ENCODE data around the gene INSYN2A.

DNA sequence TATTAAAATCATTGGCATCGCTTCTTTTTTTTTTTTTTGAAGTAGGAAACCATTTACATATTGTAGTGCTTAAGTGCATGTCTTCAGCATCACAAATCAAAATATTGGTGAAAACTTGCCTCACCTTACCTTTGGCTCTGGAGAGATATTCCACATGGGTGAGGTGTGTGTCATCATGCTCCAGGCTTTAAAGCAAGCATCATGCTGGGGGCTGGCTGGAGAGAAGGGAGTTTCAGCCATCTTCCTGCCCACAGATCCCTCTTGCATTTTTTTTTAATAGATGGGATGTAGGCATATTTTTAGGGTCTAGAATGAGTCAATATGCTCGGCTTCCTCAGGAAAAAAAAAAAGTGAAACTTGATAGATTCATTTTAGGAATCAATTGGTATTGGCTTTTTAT, 2.3 kb upstream of the INSYN2A start:
- TF ChIP-seq, protein P1, sequence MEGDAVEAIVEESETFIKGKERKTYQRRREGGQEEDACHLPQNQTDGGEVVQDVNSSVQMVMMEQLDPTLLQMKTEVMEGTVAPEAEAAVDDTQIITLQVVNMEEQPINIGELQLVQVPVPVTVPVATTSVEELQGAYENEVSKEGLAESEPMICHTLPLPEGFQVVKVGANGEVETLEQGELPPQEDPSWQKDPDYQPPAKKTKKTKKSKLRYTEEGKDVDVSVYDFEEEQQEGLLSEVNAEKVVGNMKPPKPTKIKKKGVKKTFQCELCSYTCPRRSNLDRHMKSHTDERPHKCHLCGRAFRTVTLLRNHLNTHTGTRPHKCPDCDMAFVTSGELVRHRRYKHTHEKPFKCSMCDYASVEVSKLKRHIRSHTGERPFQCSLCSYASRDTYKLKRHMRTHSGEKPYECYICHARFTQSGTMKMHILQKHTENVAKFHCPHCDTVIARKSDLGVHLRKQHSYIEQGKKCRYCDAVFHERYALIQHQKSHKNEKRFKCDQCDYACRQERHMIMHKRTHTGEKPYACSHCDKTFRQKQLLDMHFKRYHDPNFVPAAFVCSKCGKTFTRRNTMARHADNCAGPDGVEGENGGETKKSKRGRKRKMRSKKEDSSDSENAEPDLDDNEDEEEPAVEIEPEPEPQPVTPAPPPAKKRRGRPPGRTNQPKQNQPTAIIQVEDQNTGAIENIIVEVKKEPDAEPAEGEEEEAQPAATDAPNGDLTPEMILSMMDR (IDR thresholded peaks at IDR 0.05): no peak
- no peak for TF ChIP-seq POLR2A (IDR thresholded peaks at IDR 0.05)
